Measurements from ENCODE around the gene FAM171A2.
"Not testable (repeated sequence)": the region's sequence is repeated elsewhere in the genome, so short reads cannot be mapped to it uniquely, and the experiment has no call there.

Gene FAM171A2

GRCh38 chr17:44347206-44348055, 16.2 kb downstream of the FAM171A2 start:
- not testable (repeated sequence) for DNase-seq (ENCODE audit: low read depth in 2 of 2)

- DNase-seq (ENCODE audit: low read depth in 2 of 2): no peak
These were observed 17.4 kb downstream of the FAM171A2 start for GRCh38 chr17:44346064-44346844.

GRCh38 chr17:44345454-44346026, 18.1 kb downstream of the FAM171A2 start:
- DNase-seq (ENCODE audit: low read depth in 2 of 2): no peak

- DNase-seq (ENCODE audit: low read depth in 2 of 2): peak; percentile 78 to 83
These were observed 18.7 kb downstream of the FAM171A2 start, which contains the start of gene GRN for GRCh38 chr17:44344939-44345453. Gene GRN (plus strand): TSS chr17:44345302. CDS start chr17:44349165, 3,863 bp downstream.

- no peak for DNase-seq (ENCODE audit: low read depth in 2 of 2)
These were observed 20.0 kb downstream of the FAM171A2 start for GRCh38 chr17:44343510-44344209.

- DNase-seq (ENCODE audit: low read depth in 2 of 2): not testable (repeated sequence)
These were observed 23.1 kb downstream of the FAM171A2 start for GRCh38 chr17:44340553-44340952.

GRCh38 chr17:44338702-44339101, 25.0 kb downstream of the FAM171A2 start:
- no peak for DNase-seq (ENCODE audit: low read depth in 2 of 2)

GRCh38 chr17:44335968-44336367, 27.7 kb downstream of the FAM171A2 start:
- DNase-seq (ENCODE audit: low read depth in 2 of 2): no peak

GRCh38 chr17:44335564-44335963, 28.1 kb downstream of the FAM171A2 start:
- DNase-seq (ENCODE audit: low read depth in 2 of 2): no peak

GRCh38 chr17:44334727-44335126, 28.9 kb downstream of the FAM171A2 start:
- DNase-seq (ENCODE audit: low read depth in 2 of 2): no peak

GRCh38 chr17:44334315-44334714, 29.3 kb downstream of the FAM171A2 start:
- no peak for DNase-seq (ENCODE audit: low read depth in 2 of 2)

GRCh38 chr17:44333371-44333770, 30.3 kb downstream of the FAM171A2 start:
- DNase-seq (ENCODE audit: low read depth in 2 of 2): no peak

- peak; percentile 53 to 68 for DNase-seq (ENCODE audit: low read depth in 2 of 2)
These were observed 32.3 kb downstream of the FAM171A2 start for GRCh38 chr17:44331249-44331760.

- DNase-seq (ENCODE audit: low read depth in 2 of 2): not testable (repeated sequence)
These were observed 33.4 kb downstream of the FAM171A2 start for GRCh38 chr17:44330263-44330662.

GRCh38 chr17:44329516-44329915, 34.1 kb downstream of the FAM171A2 start:
- DNase-seq (ENCODE audit: low read depth in 2 of 2): not testable (repeated sequence)

- DNase-seq (ENCODE audit: low read depth in 2 of 2): no peak
These were observed 35.8 kb downstream of the FAM171A2 start for GRCh38 chr17:44327715-44328449.

GRCh38 chr17:44326861-44327444, 36.7 kb downstream of the FAM171A2 start:
- DNase-seq (ENCODE audit: low read depth in 2 of 2): peak; percentile 83 to 88

GRCh38 chr17:44324571-44325275, 38.9 kb downstream of the FAM171A2 start, which contains the start of gene SLC25A39:
Gene SLC25A39 (minus strand): TSS chr17:44324823. CDS start chr17:44323562, 1,261 bp downstream.
- DNase-seq (ENCODE audit: low read depth in 2 of 2): peak; percentile 92 to 93

GRCh38 chr17:44324092-44324570, 39.5 kb downstream of the FAM171A2 start:
- no peak for DNase-seq (ENCODE audit: low read depth in 2 of 2)

Data from stimulated activated CD4-positive, alpha-beta T cell treated with anti-CD3 and anti-CD28 coated beads, Interleukin-4, amount 100 ng/mL, for 48 hours (primary cell).